Osteoblast (primary cell): Measurements from ENCODE around the gene GRK1. TPM values are rescaled to one million over a fixed set of nuclear protein-coding genes. Genes with fewer than 3 reads are reported as not detected.
"Not testable (repeated sequence)": the region's sequence is repeated elsewhere in the genome, so short reads cannot be mapped to it uniquely, and the experiment has no call there.

Experiments
- DNase-seq: peaks from one replicate; pipeline ENCODE4 v3.0.0; 2011; ENCODE audit warnings: low spot score, mixed read lengths; ENCODE audit not compliant: insufficient read length; ENCODE audit errors: missing footprints
- H2AFZ ChIP-seq: 2 replicates; pipeline ENCODE4 v1.6.0; 2011; ENCODE audit warnings: mild to moderate bottlenecking, low read length
- H3K27ac ChIP-seq: 2 replicates; pipeline ENCODE4 v1.5.1; 2011; ENCODE audit warnings: mild to moderate bottlenecking, low read depth, low read length, moderate library complexity
- H3K27me3 ChIP-seq: 2 replicates; pipeline ENCODE4 v1.6.0; 2012; ENCODE audit warnings: mild to moderate bottlenecking, control low read depth, inconsistent platforms, low read length, moderate library complexity; ENCODE audit not compliant: insufficient read depth
- H3K36me3 ChIP-seq: 2 replicates; pipeline ENCODE4 v1.5.1; 2011; ENCODE audit warnings: mild to moderate bottlenecking, low read length, control low read depth, moderate library complexity; ENCODE audit not compliant: insufficient read depth
- H3K4me1 ChIP-seq: 2 replicates; pipeline ENCODE4 v1.5.1; 2011; ENCODE audit warnings: mild to moderate bottlenecking, low read length, control low read depth, moderate library complexity; ENCODE audit not compliant: insufficient read depth
- H3K4me2 ChIP-seq: 2 replicates; pipeline ENCODE4 v1.6.0; 2011; ENCODE audit warnings: mild to moderate bottlenecking, low read length; ENCODE audit not compliant: insufficient read depth
- H3K4me3 ChIP-seq: fragments of 200-600 bp; sonication (generic); 3 replicates; pipeline ENCODE4 v1.5.1; 2012; ENCODE audit warnings: mild to moderate bottlenecking, low read length, inconsistent platforms; ENCODE audit not compliant: insufficient read depth
- H3K79me2 ChIP-seq: 2 replicates; pipeline ENCODE4 v1.6.0; 2012; ENCODE audit warnings: mild to moderate bottlenecking, low read length, control low read depth, inconsistent platforms; ENCODE audit not compliant: insufficient read depth
- H3K9me3 ChIP-seq: 2 replicates; pipeline ENCODE4 v1.5.1; 2011; ENCODE audit warnings: low read depth, low read length, control low read depth
- H4K20me1 ChIP-seq: 2 replicates; pipeline ENCODE4 v1.6.0; 2012; ENCODE audit warnings: mild to moderate bottlenecking, low read length, control low read depth; ENCODE audit not compliant: insufficient read depth
- CTCF ChIP-seq: IDR thresholded peaks from 2 replicates; pipeline ENCODE4 v1.5.1; 2011; ENCODE audit warnings: mild to moderate bottlenecking, low read depth, low read length, moderate library complexity; ENCODE audit errors: extremely low read depth
- total RNA-seq: library from RNA; depleted of rRNA; stranded (reverse); fragments of >200 nt; gene quantifications from 2 replicates; pipeline ENCODE4 v1.2.3, GENCODE V29; 2012

The GRK1 gene
- total RNA-seq, 1 donor = not detected

GRCh38 chr13:113620036-113620796 is 46.8 kb upstream of the GRK1 start:
- Histone ChIP-seq H4K20me1 (peaks cover 64% of the 10 kb centered on the region), H3K4me2 (no peak overlapping the region), H3K27me3 (no peaks in the 10 kb centered on the region), H3K79me2 (peaks cover 51% of the 10 kb centered on the region), H3K9me3 (no peaks in the 10 kb centered on the region), H2AFZ (no peak overlapping the region), H3K27ac (no peak overlapping the region), H3K4me1 (peaks cover 10% of the 10 kb centered on the region), H3K36me3 (peaks cover 28% of the 10 kb centered on the region), H3K4me3 (no peak overlapping the region)
- DNase-seq = no peak
- no peak for TF ChIP-seq CTCF

- no peak overlapping the region for H2AFZ ChIP-seq
- TF ChIP-seq CTCF = no peak
- peaks cover 29% of the 10 kb centered on the region for H3K36me3 ChIP-seq
- DNase-seq = no peak
- H3K4me2 ChIP-seq = no peak overlapping the region
- H3K27ac ChIP-seq = no peak overlapping the region
- no peaks in the 10 kb centered on the region for H3K9me3 ChIP-seq
- H4K20me1 ChIP-seq = peaks cover 65% of the 10 kb centered on the region
- no peaks in the 10 kb centered on the region for H3K27me3 ChIP-seq
- peaks cover 47% of the 10 kb centered on the region for H3K79me2 ChIP-seq
- H3K4me3 ChIP-seq = no peak overlapping the region
- peaks cover 17% of the 10 kb centered on the region for H3K4me1 ChIP-seq
These were observed 46.0 kb upstream of the GRK1 start for GRCh38 chr13:113621046-113621445.

GRCh38 chr13:113621498-113621897 is 45.5 kb upstream of the GRK1 start:
- Histone ChIP-seq H3K4me1 (peaks cover 22% of the 10 kb centered on the region), H4K20me1 (peaks cover 61% of the 10 kb centered on the region)

DNA sequence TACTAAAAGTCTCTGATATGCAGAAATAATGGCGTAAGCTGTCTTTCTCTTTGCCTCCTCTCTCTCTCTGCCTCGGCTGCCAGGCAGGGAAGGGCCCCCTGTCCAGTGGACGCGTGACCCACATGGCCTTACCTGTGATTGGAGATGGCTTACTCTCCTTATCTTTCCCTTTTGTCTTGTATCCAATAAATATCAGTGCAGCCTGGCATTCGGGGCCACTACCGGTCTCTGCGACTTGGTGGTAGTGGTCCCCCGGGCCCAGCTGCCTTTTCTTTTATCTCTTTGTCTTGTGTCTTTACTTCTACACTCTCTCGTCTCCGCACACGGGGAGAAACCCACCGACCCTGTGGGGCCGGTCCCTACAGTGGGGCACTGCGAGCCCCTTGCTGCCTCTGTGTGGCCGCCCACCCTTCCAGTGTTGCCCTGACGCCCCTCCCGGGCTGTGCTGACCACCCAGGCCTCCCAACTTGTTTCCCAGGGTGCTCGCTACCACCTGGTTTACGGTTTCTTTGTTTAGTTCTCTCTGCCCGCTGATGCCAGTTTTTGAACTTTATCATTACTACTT is 45.0 kb upstream of the GRK1 start:
- peaks cover 56% of the 10 kb centered on the region for H4K20me1 ChIP-seq
- H3K9me3 ChIP-seq, DNase-seq, H3K4me2 ChIP-seq, H3K27ac ChIP-seq, H3K4me3 ChIP-seq, H2AFZ ChIP-seq, H3K27me3 ChIP-seq: not testable (repeated sequence)
- peaks cover 46% of the 10 kb centered on the region for H3K79me2 ChIP-seq
- H3K4me1 ChIP-seq = peaks cover 23% of the 10 kb centered on the region
- peaks cover 24% of the 10 kb centered on the region for H3K36me3 ChIP-seq

More at GRCh38 chr13:113621498-113621897, 45.5 kb upstream of the GRK1 start:
- H3K36me3 ChIP-seq = peaks cover 26% of the 10 kb centered on the region
- not testable (repeated sequence) for H3K27me3 ChIP-seq, H2AFZ ChIP-seq, DNase-seq, H3K4me2 ChIP-seq, H3K9me3 ChIP-seq, H3K4me3 ChIP-seq, H3K27ac ChIP-seq
- peak; percentile 22 for TF ChIP-seq CTCF
- H3K79me2 ChIP-seq = peaks cover 46% of the 10 kb centered on the region
